HepG2 (cell line): Measurements from ENCODE around the gene PCYOX1L. TPM values are rescaled to one million over a fixed set of nuclear protein-coding genes. Genes with fewer than 3 reads are reported as not detected.

Experiments used
- AFF4 ChIP-seq: sonication (generic); formaldehyde crosslinking; IDR thresholded peaks from 2 replicates; pipeline ENCODE4 v1.4.0; 2020; ENCODE audit warnings: missing genetic modification reagents
- CENPT ChIP-seq: sonication (generic); formaldehyde crosslinking; IDR thresholded peaks from 2 replicates; pipeline ENCODE4 v1.8.0; 2022; ENCODE audit warnings: low read depth, mild to moderate bottlenecking, moderate library complexity, missing genetic modification reagents
- FLYWCH1 ChIP-seq: sonication (generic); formaldehyde crosslinking; IDR thresholded peaks from 2 replicates; pipeline ENCODE4 v1.8.1; 2023; ENCODE audit warnings: mild to moderate bottlenecking, missing genetic modification reagents
- ISL2 ChIP-seq: sonication (generic); formaldehyde crosslinking; IDR thresholded peaks from 2 replicates; pipeline ENCODE4 v1.5.0; 2020; ENCODE audit warnings: missing genetic modification reagents
- MAF1 ChIP-seq: sonication (generic); formaldehyde crosslinking; IDR thresholded peaks from 2 replicates; pipeline ENCODE4 v1.5.0; 2020; ENCODE audit warnings: missing genetic modification reagents, borderline replicate concordance
- NFE2L1 ChIP-seq: sonication (generic); formaldehyde crosslinking; IDR thresholded peaks from 2 replicates; pipeline ENCODE4 v1.4.0; 2020; ENCODE audit warnings: missing genetic modification reagents, mild to moderate bottlenecking, borderline replicate concordance
- NR2F6 ChIP-seq, 2 experiments: IDR thresholded peaks; 2 replicates each; pipeline ENCODE4 v1.6.1; 2016; ENCODE audit warnings: antibody characterized with exemption in 1 of 2, mild to moderate bottlenecking in 1 of 2
- PREB ChIP-seq: sonication (generic); formaldehyde crosslinking; IDR thresholded peaks from 2 replicates; pipeline ENCODE4 v1.4.0; 2020; ENCODE audit warnings: missing genetic modification reagents
- REST ChIP-seq, 2 experiments: IDR thresholded peaks; 2 replicates each; pipeline ENCODE4 v1.6.1; 2011 to 2012; ENCODE audit warnings: low read length in 2 of 2, borderline replicate concordance in 1 of 2, low read depth in 1 of 2, mild to moderate bottlenecking in 1 of 2, moderate library complexity in 1 of 2
- TRIM22 ChIP-seq: fragments of 450-650 bp; IDR thresholded peaks from 2 replicates; pipeline ENCODE4 v1.6.1; 2017
- ZFP62 ChIP-seq: sonication (generic); formaldehyde crosslinking; IDR thresholded peaks from 2 replicates; pipeline ENCODE4 v1.4.0; 2020; ENCODE audit warnings: missing genetic modification reagents
- ZFY ChIP-seq: sonication (generic); formaldehyde crosslinking; IDR thresholded peaks from 2 replicates; pipeline ENCODE4 v1.4.0; 2020; ENCODE audit warnings: missing genetic modification reagents
- ZNF180 ChIP-seq: sonication (generic); formaldehyde crosslinking; IDR thresholded peaks from 2 replicates; pipeline ENCODE4 v1.4.0; 2020; ENCODE audit warnings: low read depth, missing genetic modification reagents, borderline replicate concordance
- ZNF280D ChIP-seq: sonication (generic); formaldehyde crosslinking; IDR thresholded peaks from 2 replicates; pipeline ENCODE4 v1.5.1; 2020; ENCODE audit warnings: mild to moderate bottlenecking, missing genetic modification reagents
- ZNF816 ChIP-seq: sonication (generic); formaldehyde crosslinking; IDR thresholded peaks from 2 replicates; pipeline ENCODE4 v1.8.0; 2022; ENCODE audit warnings: missing genetic modification reagents, mild to moderate bottlenecking, borderline replicate concordance
- ZZZ3 ChIP-seq: sonication (generic); formaldehyde crosslinking; IDR thresholded peaks from 2 replicates; pipeline ENCODE4 v1.4.0; 2020; ENCODE audit warnings: missing genetic modification reagents, mild to moderate bottlenecking, borderline replicate concordance
- polyA plus RNA-seq, 8 experiments: library from polyadenylated mRNA; depleted of rRNA in 3 of 8; stranded (reverse) in 7 of 8; unstranded in 1 of 8; fragments of >200 nt; fragmentation: Illumina TruSeq in 4 of 8; extraction: Trizol in 4 of 8; gene quantifications; 2 replicates each; pipeline versions ENCODE4 v1.2.1 to v1.2.3, GENCODE V29; 2011 to 2016; ENCODE audit warnings: low read depth in 4 of 8, missing spikeins in 1 of 8, mixed read lengths in 1 of 8; ENCODE audit not compliant: insufficient read depth in 1 of 8
- total RNA-seq, 5 experiments: library from RNA; depleted of rRNA; stranded (reverse); fragments of >200 nt; fragmentation: Illumina TruSeq; extraction: Trizol; gene quantifications; 2 replicates each; pipeline ENCODE4 v1.2.3, GENCODE V29; 2016; ENCODE audit warnings: low read depth in 1 of 5

The PCYOX1L gene
- total and polyA plus RNA-seq, 2 of the 13 experiments (the other 11 are each of a cell fraction or from before 2014, with no cell fraction given), result 1.00 to 3.7 TPM

- TF ChIP-seq PREB (CRISPR knock-in tag) (no peak), NR2F6 (IDR thresholded peaks at IDR 0.05) (peak; percentile 54; the same call in 1 of the 2 replicates), NR2F6 (CRISPR knock-in tag; IDR thresholded peaks at IDR 0.05) (peak; percentile 78), ZNF180 (CRISPR knock-in tag) (no peak), NFE2L1 (CRISPR knock-in tag) (no peak), ZFP62 (CRISPR knock-in tag) (no peak), ZNF816 (CRISPR knock-in tag) (no peak), ZZZ3 (CRISPR knock-in tag) (no peak), FLYWCH1 (CRISPR knock-in tag) (no peak), ZFY (CRISPR knock-in tag) (peak; percentile 49; the same call in 1 of the 2 replicates), CENPT (CRISPR knock-in tag) (no peak), REST (IDR thresholded peaks at IDR 0.05; ENCODE audit: borderline replicate concordance in 1 of 2, low read depth in 1 of 2, low read length in 2 of 2) (no peak), TRIM22 (no peak), ZNF280D (CRISPR knock-in tag) (no peak), AFF4 (CRISPR knock-in tag) (no peak), MAF1 (CRISPR knock-in tag) (no peak), ISL2 (no peak)
These were observed 22.7 kb downstream of the PCYOX1L start (continued) for GRCh38 chr5:149380466-149381121.
